HG02610 (cell line): ENCODE measurements around the gene SALL4.
"Not testable (repeated sequence)": the region's sequence is repeated elsewhere in the genome, so short reads cannot be mapped to it uniquely, and the experiment has no call there.

Experiments used
- ATAC-seq: cut with Tn5 transposase; IDR thresholded peaks from one replicate; pipeline ENCODE4 v1.9.1; 2021; ENCODE audit warnings: mild to moderate bottlenecking, moderate library complexity; ENCODE audit not compliant: unreplicated experiment

Gene SALL4

GRCh38 chr20:51767867-51768758, 34.2 kb downstream of the SALL4 start, which contains the start of gene ATP9A:
Gene ATP9A (minus strand): TSS chr20:51768390. CDS start chr20:51768369, 21 bp downstream.
- ATAC-seq: no peak

DNA sequence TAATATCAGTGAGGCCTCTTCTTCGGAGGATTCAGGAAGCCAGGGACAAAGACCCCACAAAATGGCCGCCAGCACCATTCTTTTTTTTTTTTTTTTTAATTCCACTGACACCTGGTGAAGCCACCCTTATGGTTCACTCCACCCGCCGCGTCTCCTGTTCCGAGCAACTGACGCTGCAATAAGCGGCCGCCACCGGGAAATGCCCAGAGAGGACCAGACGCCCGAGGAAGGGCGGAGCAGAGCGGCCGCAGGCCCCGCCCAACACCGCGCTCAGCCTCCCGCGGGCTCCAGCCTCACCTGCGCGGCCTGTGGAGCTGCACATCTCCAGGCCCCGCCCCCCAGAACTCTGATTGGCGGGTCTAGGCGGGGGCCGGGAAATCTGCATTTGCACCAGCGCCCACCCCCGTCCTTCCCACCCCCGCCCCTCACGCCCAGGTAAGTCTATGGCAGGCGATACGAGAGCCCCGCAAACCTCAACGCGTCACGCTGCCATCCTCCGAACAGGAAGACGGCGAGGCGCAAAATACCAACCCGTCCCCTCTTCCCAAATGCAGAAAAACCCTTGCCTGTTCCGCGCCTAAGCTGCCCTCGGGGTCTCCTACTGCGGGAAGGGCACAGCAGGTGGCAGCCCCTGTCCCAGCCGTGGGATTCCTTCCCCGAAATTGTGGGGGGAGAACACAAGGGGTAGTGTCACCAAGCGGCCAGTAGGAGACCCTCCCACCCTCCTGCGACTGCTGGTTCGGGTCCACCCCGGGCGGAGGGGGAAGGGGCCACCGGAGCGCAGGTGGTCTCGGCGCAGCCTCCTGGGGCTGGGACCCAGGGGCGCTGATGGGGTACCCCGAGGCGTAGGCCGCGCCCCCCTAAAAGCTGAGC, 35.1 kb downstream of the SALL4 start:
- ATAC-seq: no peak

GRCh38 chr20:51765381-51765780, 36.9 kb downstream of the SALL4 start:
- ATAC-seq: not testable (repeated sequence)

GRCh38 chr20:51763965-51764602, 38.2 kb downstream of the SALL4 start:
- ATAC-seq: no peak

- no peak for ATAC-seq
Measured at GRCh38 chr20:51760905-51761546, 41.3 kb downstream of the SALL4 start.

DNA sequence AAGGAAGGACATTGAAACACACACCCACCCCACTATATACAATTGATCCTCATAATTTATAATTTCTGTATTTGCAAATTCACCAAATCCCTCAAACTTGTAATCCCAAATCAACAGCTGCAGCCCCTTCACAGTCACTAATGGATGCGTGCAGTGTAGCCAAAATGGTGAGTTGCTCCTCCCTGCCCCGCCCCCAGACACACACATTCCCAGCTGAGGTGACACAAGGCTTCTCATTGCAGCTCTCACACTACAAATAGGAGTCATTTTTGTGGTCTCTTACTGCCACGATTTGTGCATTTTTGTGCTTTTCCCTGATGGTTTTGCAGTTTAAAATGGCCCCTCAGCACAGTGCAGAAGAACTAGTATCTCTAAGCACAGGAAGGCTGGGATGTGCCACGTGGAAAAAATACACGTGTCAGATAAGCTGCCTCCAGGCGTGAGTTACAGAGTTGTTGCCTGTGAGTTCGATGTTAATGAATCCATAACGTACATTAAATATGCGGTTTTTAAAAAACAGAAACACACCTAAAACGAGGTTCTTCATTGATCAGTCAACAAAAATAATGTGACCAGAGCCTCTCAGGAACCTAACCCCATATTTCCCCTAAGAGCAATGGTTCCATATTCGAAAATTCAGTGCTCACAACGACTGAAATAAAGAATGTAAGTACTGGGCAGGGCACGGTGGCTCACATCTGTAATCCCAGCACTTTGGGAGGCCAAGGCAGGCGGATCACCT, 42.4 kb downstream of the SALL4 start:
- no peak for ATAC-seq

DNA sequence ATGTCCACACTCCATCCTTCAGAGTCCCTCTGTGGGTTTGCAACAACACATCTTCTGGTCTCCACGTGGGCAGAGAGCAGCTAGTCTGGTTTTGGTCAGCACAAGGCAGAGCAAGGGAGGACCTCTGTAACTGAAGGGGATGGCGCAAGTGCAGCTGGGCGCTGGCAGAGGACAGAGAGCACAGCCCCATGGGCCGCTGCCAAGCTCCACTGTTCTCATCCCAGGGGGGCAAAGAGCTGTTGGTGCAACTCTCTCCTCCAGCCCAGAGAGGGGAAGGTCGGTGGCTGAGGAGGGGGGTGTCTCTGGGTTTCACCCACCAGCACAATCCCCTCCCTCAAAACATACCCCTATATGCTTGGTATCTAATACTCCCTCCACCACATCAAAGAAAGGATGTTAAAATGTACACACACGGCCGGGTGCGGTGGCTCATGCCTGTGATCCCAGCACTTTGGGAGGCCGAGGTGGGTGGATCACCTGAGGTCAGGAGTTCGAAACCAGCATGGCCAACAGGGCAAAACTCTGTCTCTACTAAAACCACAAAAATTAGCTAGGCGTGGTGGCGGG, 43.3 kb downstream of the SALL4 start:
- ATAC-seq: no peak

GRCh38 chr20:51757226-51757625, 45.1 kb downstream of the SALL4 start:
- ATAC-seq: no peak

GRCh38 chr20:51756653-51757052, 45.7 kb downstream of the SALL4 start:
- ATAC-seq: peak; percentile 48

DNA sequence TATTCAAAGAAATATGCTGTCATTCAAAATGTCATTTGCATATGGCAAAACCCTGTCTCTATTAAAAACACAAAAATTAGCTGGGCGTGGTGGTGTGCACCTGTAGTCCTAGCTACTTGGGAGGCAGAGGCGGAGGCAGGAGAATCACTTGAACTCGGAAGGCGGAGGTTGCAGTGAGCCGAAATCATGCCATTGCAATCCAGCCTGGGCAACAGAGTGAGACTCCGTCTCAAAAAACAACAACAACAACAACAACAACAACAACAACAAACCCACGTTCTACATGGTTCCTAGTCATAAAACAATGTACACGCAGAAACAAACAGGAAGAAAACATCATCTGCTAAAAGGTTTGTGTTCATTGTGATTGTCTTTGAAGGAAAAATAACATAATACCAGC, 49.1 kb downstream of the SALL4 start:
- not testable (repeated sequence) for ATAC-seq

GRCh38 chr20:51752343-51752951, 49.9 kb downstream of the SALL4 start:
- ATAC-seq: no peak

DNA sequence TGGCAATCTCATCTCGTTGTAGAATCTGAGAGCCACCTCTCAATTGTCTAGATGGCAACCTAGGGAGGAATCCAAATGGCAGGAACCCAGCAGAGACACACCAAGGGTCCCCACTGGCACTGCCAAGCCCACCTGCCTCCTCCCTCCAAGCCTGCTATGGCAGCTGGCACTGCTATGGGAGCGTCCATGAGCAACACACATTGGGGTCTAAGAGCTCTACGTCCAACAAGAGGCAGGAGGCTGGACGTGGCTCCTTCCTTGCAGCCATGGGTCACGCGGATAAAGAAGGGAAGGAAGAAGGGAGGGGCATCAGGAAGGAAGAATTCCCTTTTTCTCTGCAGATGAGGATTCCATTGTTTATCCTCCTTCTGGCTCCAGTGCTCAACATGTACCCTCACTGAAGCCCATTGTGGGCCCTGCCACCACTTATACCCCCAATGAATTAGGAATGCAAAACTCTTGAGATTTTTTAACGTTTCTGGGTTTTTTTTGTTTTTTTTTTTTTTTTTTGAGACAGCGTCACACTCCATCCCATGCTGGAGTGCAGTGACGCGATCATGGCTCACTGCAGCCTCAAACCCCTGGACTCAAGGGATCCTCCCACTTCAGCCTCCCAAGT, 51.4 kb downstream of the SALL4 start:
- ATAC-seq: no peak

- ATAC-seq: no peak
Measured at GRCh38 chr20:51750037-51750769, 52.1 kb downstream of the SALL4 start.

GRCh38 chr20:51749674-51750036, 52.7 kb downstream of the SALL4 start:
- no peak for ATAC-seq

DNA sequence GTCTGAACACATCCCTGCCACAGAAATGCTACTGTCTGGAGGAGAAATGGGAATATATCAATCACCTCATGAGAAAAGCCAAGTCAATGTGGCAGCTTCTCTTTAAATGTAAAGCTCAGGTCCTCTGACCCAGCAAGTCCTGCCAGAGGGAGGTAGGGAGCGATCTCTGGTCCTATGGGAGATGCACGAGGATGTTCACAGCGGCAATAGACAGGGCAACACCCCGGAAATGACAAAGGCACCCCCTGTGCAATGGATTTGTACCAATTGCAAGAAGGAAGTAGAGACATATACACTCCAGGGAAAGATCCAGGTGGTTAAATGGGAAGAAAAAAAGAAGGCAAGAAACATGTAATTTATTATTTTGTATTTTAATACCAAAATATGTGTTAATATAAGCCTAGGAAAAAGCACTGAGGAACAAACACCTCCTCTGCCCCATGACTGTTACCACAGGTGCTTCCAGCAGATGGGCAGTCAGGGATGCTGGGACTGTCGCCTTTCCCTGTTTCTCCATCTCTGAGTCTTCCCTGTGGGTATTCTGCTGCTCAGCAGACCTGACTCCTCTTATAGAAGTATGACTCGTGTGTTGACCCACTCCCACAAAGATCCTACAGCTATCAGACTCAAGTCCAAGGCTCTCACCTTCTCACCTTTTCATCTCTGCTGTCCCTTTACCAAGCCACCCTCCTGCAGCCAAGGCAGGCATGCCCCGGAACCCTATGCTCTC, 55.0 kb downstream of the SALL4 start:
- no peak for ATAC-seq

GRCh38 chr20:51745804-51746203, 56.5 kb downstream of the SALL4 start:
- no peak for ATAC-seq

- no peak for ATAC-seq
Measured at GRCh38 chr20:51740838-51741237, 61.5 kb downstream of the SALL4 start.

DNA sequence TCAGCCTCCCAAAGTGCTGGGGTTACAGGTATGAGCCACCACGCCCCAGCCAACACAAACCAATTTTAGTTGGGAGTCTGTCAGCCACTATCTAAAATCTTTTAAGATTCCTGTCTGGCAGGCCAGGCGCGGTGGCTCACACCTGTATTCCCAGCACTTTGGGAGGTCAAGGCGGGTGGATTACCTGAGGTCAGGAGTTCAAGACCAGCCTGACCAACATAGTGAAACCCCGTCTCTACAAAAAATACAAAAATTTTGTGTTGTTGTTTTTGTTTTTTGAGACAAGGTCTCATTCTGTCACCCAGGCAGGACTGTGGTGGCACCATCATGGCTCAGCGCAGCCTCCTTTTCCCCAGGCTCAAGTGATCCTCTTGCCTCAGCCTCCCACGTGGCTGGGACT, 62.0 kb downstream of the SALL4 start:
- not testable (repeated sequence) for ATAC-seq
